Osteoblast (primary cell): Measurements from ENCODE around the gene LRRFIP2. TPM values are rescaled to one million over a fixed set of nuclear protein-coding genes. Genes with fewer than 3 reads are reported as not detected.
"Not testable (repeated sequence)": the region's sequence is repeated elsewhere in the genome, so short reads cannot be mapped to it uniquely, and the experiment has no call there.

Source experiments
- DNase-seq: peaks from one replicate; pipeline ENCODE4 v3.0.0; 2011; ENCODE audit warnings: low spot score, mixed read lengths; ENCODE audit not compliant: insufficient read length; ENCODE audit errors: missing footprints
- H2AFZ ChIP-seq: 2 replicates; pipeline ENCODE4 v1.6.0; 2011; ENCODE audit warnings: mild to moderate bottlenecking, low read length
- H3K27ac ChIP-seq: 2 replicates; pipeline ENCODE4 v1.5.1; 2011; ENCODE audit warnings: mild to moderate bottlenecking, low read depth, low read length, moderate library complexity
- H3K27me3 ChIP-seq: 2 replicates; pipeline ENCODE4 v1.6.0; 2012; ENCODE audit warnings: mild to moderate bottlenecking, control low read depth, inconsistent platforms, low read length, moderate library complexity; ENCODE audit not compliant: insufficient read depth
- H3K36me3 ChIP-seq: 2 replicates; pipeline ENCODE4 v1.5.1; 2011; ENCODE audit warnings: mild to moderate bottlenecking, low read length, control low read depth, moderate library complexity; ENCODE audit not compliant: insufficient read depth
- H3K4me1 ChIP-seq: 2 replicates; pipeline ENCODE4 v1.5.1; 2011; ENCODE audit warnings: mild to moderate bottlenecking, low read length, control low read depth, moderate library complexity; ENCODE audit not compliant: insufficient read depth
- H3K4me2 ChIP-seq: 2 replicates; pipeline ENCODE4 v1.6.0; 2011; ENCODE audit warnings: mild to moderate bottlenecking, low read length; ENCODE audit not compliant: insufficient read depth
- H3K4me3 ChIP-seq: fragments of 200-600 bp; sonication (generic); 3 replicates; pipeline ENCODE4 v1.5.1; 2012; ENCODE audit warnings: mild to moderate bottlenecking, low read length, inconsistent platforms; ENCODE audit not compliant: insufficient read depth
- H3K79me2 ChIP-seq: 2 replicates; pipeline ENCODE4 v1.6.0; 2012; ENCODE audit warnings: mild to moderate bottlenecking, low read length, control low read depth, inconsistent platforms; ENCODE audit not compliant: insufficient read depth
- H3K9me3 ChIP-seq: 2 replicates; pipeline ENCODE4 v1.5.1; 2011; ENCODE audit warnings: low read depth, low read length, control low read depth
- H4K20me1 ChIP-seq: 2 replicates; pipeline ENCODE4 v1.6.0; 2012; ENCODE audit warnings: mild to moderate bottlenecking, low read length, control low read depth; ENCODE audit not compliant: insufficient read depth
- total RNA-seq: library from RNA; depleted of rRNA; stranded (reverse); fragments of >200 nt; gene quantifications from 2 replicates; pipeline ENCODE4 v1.2.3, GENCODE V29; 2012
- TF ChIP-seq, protein P1 (sequence below): IDR thresholded peaks from 2 replicates; pipeline ENCODE4 v1.5.1; 2011; ENCODE audit warnings: mild to moderate bottlenecking, low read depth, low read length, moderate library complexity; ENCODE audit errors: extremely low read depth

The LRRFIP2 gene
- total RNA-seq, 1 donor: 71.3 TPM

DNA sequence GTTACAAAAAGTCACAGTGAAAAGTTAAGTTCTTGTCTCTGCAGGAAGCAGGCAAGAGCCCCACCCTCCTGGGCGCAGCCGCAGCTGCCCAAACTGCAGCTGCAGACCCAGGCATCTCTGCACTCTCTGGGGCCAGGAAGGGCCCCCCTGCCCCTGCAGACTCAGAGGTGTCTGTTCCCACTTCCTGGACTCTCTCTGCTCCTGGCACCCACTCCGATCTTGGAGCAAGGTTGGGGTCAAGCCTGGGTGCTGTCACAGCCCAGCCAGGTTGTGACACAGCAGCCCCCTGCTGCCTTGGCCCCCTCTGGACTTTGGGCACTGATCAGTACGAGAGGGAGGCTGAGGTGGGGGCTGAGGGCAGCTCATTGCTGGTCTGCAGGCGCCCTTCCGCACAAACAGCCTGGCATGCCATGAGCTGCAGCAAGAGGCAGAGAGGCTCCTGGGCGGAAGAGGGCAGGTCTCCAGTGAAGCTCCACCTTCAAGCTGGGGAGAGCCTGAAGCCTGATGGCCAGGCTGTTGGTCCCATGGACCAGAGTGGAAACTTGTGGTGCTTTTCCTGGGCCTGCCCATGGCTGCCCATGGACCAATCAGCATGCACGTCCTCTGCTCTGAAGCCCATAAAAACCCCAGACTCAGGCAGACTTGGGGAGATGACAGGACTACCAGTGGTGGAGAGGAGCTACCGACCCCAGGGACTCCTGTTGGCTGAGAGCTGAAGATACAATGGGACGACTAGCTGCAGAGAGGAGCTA lies 42.9 kb upstream of the LRRFIP2 start:
- no peaks in the 10 kb centered on the region for H4K20me1 ChIP-seq
- H3K4me2 ChIP-seq: no peak overlapping the region
- H3K27me3 ChIP-seq: no peaks in the 10 kb centered on the region
- H3K27ac ChIP-seq: no peak overlapping the region
- H3K79me2 ChIP-seq: no peaks in the 10 kb centered on the region
- H2AFZ ChIP-seq: no peak overlapping the region
- H3K9me3 ChIP-seq: no peaks in the 10 kb centered on the region
- no peak for DNase-seq
- peaks cover 13% of the 10 kb centered on the region for H3K4me1 ChIP-seq
- no peaks in the 10 kb centered on the region for H3K36me3 ChIP-seq
- TF ChIP-seq, protein P1, sequence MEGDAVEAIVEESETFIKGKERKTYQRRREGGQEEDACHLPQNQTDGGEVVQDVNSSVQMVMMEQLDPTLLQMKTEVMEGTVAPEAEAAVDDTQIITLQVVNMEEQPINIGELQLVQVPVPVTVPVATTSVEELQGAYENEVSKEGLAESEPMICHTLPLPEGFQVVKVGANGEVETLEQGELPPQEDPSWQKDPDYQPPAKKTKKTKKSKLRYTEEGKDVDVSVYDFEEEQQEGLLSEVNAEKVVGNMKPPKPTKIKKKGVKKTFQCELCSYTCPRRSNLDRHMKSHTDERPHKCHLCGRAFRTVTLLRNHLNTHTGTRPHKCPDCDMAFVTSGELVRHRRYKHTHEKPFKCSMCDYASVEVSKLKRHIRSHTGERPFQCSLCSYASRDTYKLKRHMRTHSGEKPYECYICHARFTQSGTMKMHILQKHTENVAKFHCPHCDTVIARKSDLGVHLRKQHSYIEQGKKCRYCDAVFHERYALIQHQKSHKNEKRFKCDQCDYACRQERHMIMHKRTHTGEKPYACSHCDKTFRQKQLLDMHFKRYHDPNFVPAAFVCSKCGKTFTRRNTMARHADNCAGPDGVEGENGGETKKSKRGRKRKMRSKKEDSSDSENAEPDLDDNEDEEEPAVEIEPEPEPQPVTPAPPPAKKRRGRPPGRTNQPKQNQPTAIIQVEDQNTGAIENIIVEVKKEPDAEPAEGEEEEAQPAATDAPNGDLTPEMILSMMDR: no peak
- no peak overlapping the region for H3K4me3 ChIP-seq

DNA sequence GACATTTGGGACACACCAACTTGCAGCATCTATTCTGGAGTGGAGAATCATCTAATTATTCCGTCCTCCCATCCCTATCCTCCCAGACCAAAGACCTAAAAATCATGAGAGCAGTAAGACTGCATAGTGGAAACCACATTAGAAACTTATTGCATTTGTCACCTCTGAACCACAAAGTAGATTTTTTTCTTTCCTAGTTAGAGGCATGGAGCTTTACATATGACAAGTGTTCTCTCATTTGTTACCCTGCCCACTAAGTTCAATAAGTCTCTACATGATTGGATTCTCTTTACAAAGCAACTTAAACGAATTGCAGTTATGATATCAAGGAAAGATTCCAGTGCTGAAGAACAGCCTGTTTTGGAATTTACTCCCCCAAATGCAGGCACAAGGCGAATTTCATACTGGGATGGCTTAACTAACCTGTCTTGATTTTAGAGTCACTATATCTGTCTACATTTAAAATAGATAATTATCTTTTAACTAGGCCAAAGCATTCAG lies 42.3 kb upstream of the LRRFIP2 start:
- Histone ChIP-seq H3K4me2 (no peak overlapping the region), H3K4me1 (peaks cover 9% of the 10 kb centered on the region), H3K9me3 (peaks cover 2% of the 10 kb centered on the region), H3K36me3 (no peaks in the 10 kb centered on the region), H4K20me1 (no peaks in the 10 kb centered on the region), H3K27ac (no peak overlapping the region), H3K27me3 (no peaks in the 10 kb centered on the region), H3K4me3 (no peak overlapping the region), H2AFZ (no peak overlapping the region), H3K79me2 (no peaks in the 10 kb centered on the region)
- TF ChIP-seq, protein P1: no peak
- no peak for DNase-seq

GRCh38 chr3:37214076-37214475 lies 39.7 kb upstream of the LRRFIP2 start:
- no peak overlapping the region for H3K4me2 ChIP-seq
- no peak overlapping the region for H3K27ac ChIP-seq
- no peak overlapping the region for H2AFZ ChIP-seq
- peaks cover 4% of the 10 kb centered on the region for H3K9me3 ChIP-seq
- no peak overlapping the region for H3K4me3 ChIP-seq
- no peaks in the 10 kb centered on the region for H3K79me2 ChIP-seq
- DNase-seq: no peak
- no peaks in the 10 kb centered on the region for H4K20me1 ChIP-seq
- TF ChIP-seq, protein P1: no peak
- peaks cover 7% of the 10 kb centered on the region for H3K4me1 ChIP-seq
- H3K27me3 ChIP-seq: no peaks in the 10 kb centered on the region
- H3K36me3 ChIP-seq: no peaks in the 10 kb centered on the region

GRCh38 chr3:37210230-37210629 lies 35.8 kb upstream of the LRRFIP2 start:
- peaks cover 16% of the 10 kb centered on the region for H3K4me1 ChIP-seq
- H3K27me3 ChIP-seq: no peaks in the 10 kb centered on the region
- no peak overlapping the region for H3K27ac ChIP-seq
- H3K79me2 ChIP-seq: no peaks in the 10 kb centered on the region
- no peak overlapping the region for H3K4me3 ChIP-seq
- TF ChIP-seq, protein P1: no peak
- DNase-seq: no peak
- no peaks in the 10 kb centered on the region for H3K36me3 ChIP-seq
- no peak overlapping the region for H2AFZ ChIP-seq
- H3K4me2 ChIP-seq: no peak overlapping the region
- H3K9me3 ChIP-seq: peaks cover 4% of the 10 kb centered on the region
- no peaks in the 10 kb centered on the region for H4K20me1 ChIP-seq

DNA sequence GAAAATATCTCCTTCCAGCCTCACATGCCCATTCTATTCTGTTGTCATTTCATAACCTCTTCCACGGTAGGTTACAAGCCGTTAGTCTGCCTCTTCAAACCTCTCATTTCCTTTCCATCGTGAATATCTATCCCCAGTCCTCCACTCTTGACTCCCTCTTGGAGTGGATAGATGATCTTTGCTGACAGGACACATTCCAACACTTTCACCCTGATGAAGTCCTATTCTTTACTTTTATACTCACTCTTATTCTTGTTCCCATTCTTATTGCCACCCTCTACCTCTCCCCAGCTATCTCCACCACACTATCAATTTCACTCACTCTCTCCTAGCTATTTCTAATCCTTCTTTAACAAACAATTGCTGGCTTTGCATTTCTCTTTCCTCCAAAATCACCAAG lies 34.2 kb upstream of the LRRFIP2 start:
- not testable (repeated sequence) for DNase-seq, H3K4me3 ChIP-seq, H3K79me2 ChIP-seq, H3K27ac ChIP-seq, H3K27me3 ChIP-seq, H2AFZ ChIP-seq, H3K4me2 ChIP-seq, H3K9me3 ChIP-seq, H4K20me1 ChIP-seq, H3K36me3 ChIP-seq
- peaks cover 16% of the 10 kb centered on the region for H3K4me1 ChIP-seq

GRCh38 chr3:37208008-37208407 lies 33.6 kb upstream of the LRRFIP2 start:
- not testable (repeated sequence) for H3K79me2 ChIP-seq, H3K27me3 ChIP-seq, H4K20me1 ChIP-seq, H3K4me2 ChIP-seq, H3K27ac ChIP-seq, H2AFZ ChIP-seq, H3K36me3 ChIP-seq, DNase-seq, H3K9me3 ChIP-seq, H3K4me3 ChIP-seq
- peaks cover 12% of the 10 kb centered on the region for H3K4me1 ChIP-seq
